Measurements from ENCODE around the gene RHD.
"Not testable (repeated sequence)": the region's sequence is repeated elsewhere in the genome, so short reads cannot be mapped to it uniquely, and the experiment has no call there.

DNA sequence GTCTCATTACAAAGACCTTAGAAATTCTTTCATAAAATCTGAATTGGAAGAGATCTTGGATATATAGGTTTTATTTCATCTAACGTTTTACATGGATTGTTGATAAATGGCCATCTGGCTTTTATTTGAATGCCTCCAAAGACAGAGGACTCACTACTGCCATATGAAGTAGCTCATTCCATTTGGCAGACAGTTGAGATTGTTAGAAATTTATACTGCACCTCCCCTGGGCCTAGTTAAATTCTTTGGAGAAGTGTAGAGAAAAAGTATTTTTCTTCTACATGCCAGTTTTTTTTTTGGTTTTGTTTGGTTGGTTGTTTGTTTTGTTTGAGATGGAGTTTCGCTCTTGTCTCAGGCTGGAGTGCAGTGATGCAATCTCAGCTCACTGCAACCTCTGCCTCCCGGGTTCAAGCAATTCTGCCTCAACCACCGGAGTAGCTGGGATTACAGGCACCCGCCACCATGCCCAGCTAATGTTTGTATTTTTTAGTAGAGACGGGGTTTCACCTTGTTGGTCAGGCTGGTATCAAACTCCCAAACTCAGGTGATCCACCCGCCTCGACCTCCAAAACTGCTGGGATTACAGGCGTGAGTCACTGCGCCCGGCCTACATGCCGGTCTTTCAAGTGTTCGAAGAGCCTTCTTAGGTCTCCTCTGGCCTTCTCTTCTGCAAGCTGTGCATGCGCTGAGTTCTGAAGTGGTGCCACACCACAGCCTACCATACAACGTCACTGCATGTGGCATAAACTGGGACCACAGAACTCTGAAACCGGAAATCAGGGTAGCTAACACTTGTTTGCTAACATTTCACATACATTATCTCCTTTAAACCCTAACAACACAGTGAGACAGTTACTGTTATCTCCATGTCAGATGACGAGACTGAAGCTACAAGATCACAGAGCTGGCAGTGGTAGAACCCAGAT lies 90.6 kb downstream of the RHD start:
- TF ChIP-seq, protein P1, sequence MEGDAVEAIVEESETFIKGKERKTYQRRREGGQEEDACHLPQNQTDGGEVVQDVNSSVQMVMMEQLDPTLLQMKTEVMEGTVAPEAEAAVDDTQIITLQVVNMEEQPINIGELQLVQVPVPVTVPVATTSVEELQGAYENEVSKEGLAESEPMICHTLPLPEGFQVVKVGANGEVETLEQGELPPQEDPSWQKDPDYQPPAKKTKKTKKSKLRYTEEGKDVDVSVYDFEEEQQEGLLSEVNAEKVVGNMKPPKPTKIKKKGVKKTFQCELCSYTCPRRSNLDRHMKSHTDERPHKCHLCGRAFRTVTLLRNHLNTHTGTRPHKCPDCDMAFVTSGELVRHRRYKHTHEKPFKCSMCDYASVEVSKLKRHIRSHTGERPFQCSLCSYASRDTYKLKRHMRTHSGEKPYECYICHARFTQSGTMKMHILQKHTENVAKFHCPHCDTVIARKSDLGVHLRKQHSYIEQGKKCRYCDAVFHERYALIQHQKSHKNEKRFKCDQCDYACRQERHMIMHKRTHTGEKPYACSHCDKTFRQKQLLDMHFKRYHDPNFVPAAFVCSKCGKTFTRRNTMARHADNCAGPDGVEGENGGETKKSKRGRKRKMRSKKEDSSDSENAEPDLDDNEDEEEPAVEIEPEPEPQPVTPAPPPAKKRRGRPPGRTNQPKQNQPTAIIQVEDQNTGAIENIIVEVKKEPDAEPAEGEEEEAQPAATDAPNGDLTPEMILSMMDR (conservative IDR thresholded peaks at IDR 0.05; ENCODE audit: low read length) = not testable (repeated sequence)
- TF ChIP-seq EZH2phosphoT487 (IDR thresholded peaks at IDR 0.05; ENCODE audit: borderline replicate concordance, low read depth, low read length) = not testable (repeated sequence)
